ENCODE data around the gene VWCE. TPM values are rescaled to one million over a fixed set of nuclear protein-coding genes. Genes with fewer than 3 reads are reported as not detected.
A peak's percentile ranks its signal among the peaks of the same experiment; 100 is the strongest.

The VWCE gene
- total RNA-seq, 1 experiment from 2014 or later, result 20.6 TPM

DNA sequence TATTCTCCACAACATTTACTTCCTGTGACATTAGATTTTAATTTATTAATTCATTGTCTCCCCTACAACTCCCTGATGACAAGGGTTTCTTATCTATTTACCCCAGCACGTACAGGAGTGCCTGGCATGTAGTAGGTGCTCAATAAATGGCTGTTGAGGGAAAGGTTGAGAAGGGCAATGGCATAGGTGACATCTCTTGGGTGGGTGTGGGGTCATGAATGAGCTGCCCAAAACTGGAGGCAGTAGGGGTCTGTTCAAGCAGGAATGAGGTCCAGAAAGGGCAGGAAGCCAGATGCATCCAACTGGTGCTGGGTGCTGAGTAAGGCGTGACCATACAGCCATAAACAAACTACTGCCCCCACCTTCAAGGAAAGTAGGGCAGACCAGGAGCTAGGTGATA is 2.8 kb downstream of the VWCE start:
- no peak overlapping the region for H2BK12ac ChIP-seq (ENCODE audit: insufficient read length, low read depth, low read length)
- no peak overlapping the region for H3K4ac ChIP-seq (ENCODE audit: low read depth, low read length)
- no CpG with 5 or more reads among the region's 2 CpGs for WGBS (ENCODE audit: extremely low coverage, insufficient read length, low lambda C conversion rate)
- H3K9ac ChIP-seq (ENCODE audit: extremely low read depth, insufficient read length, low read length), result no peak overlapping the region
- no peak overlapping the region for H3K56ac ChIP-seq (ENCODE audit: insufficient read length, low read depth, low read length)
- peaks cover 3% of the 10 kb centered on the region; the same call in 1 of the 2 replicates for H3K27me3 ChIP-seq (ENCODE audit: insufficient read depth, low read length)
- no peak for TF ChIP-seq CTCF (conservative IDR thresholded peaks at IDR 0.05)
- Mint-ChIP-seq H3K36me3 (ENCODE audit: insufficient read depth in 1 of 3, low read depth in 3 of 3) (peaks cover 2 to 24% (median 6%) of the 10 kb centered on the region in 3 experiments; a peak in 6 of 7 replicates), H3K27ac (no peak overlapping the region), H3K4me1 (peaks cover 11 to 18% of the 10 kb centered on the region in 2 experiments), H3K9me3 (no peaks in the 10 kb centered on the region; a peak in 1 of 5 replicates), H3K4me3 (peak overlapping the region in 1 of 2 experiments; percentile 5; a peak in 1 of 5 replicates), H3K27me3 (ENCODE audit: low read depth) (peaks cover 17% of the 10 kb centered on the region)
- H2BK20ac ChIP-seq (ENCODE audit: low read depth, low read length, poor library complexity, severe bottlenecking), result no peak overlapping the region
- H4K8ac ChIP-seq (replicated peaks; ENCODE audit: insufficient read length, low read depth, low read length), result no peak overlapping the region
- no peak for DNase-seq
- no peak overlapping the region for H2AFZ ChIP-seq (ENCODE audit: low read length)
- no peaks in the 10 kb centered on the region for H3K79me1 ChIP-seq (ENCODE audit: insufficient read depth, low read depth, low read length, poor library complexity, severe bottlenecking)
- H3K23ac ChIP-seq (ENCODE audit: insufficient read length, low read depth, low read length), result no peak overlapping the region
- no peak overlapping the region for H3K27ac ChIP-seq (ENCODE audit: insufficient read length, low read depth, low read length)
- no peak overlapping the region for H3T11ph ChIP-seq (ENCODE audit: low read length)
- no peak overlapping the region for H2BK5ac ChIP-seq (ENCODE audit: insufficient read length, low read length)
- no peak overlapping the region for H4K5ac ChIP-seq (ENCODE audit: insufficient read length, low read depth, low read length)
- no peak overlapping the region for H3K14ac ChIP-seq (ENCODE audit: insufficient read depth, low read length)
- H4K20me1 ChIP-seq (ENCODE audit: control insufficient read depth, insufficient read depth, insufficient read length), result no peaks in the 10 kb centered on the region
- peaks cover 14% of the 10 kb centered on the region for H3K23me2 ChIP-seq (ENCODE audit: insufficient read length, low read depth, low read length, poor library complexity, severe bottlenecking)
- no peak overlapping the region for H2BK120ac ChIP-seq (ENCODE audit: low read depth, low read length, poor library complexity, severe bottlenecking)
- no peaks in the 10 kb centered on the region for H3K79me2 ChIP-seq (ENCODE audit: insufficient read depth, low read length)
- H3K4me1 ChIP-seq (ENCODE audit: insufficient read depth, low read length), result no peaks in the 10 kb centered on the region
- no peak overlapping the region for H4K91ac ChIP-seq (ENCODE audit: insufficient read length, low read depth, low read length)
- H2BK15ac ChIP-seq (ENCODE audit: low read depth, low read length), result no peak overlapping the region
- H2AK5ac ChIP-seq (ENCODE audit: insufficient read length, low read length), result no peak overlapping the region
- H3K4me2 ChIP-seq (ENCODE audit: insufficient read depth, insufficient read length, low read length), result no peak overlapping the region
- H3K18ac ChIP-seq (ENCODE audit: insufficient read length, low read depth, low read length), result no peak overlapping the region
- H3K9me3 ChIP-seq (ENCODE audit: control insufficient read depth, low read depth, low read length), result no peaks in the 10 kb centered on the region

All from H9 (cell line).